AG09319 (cell line): ENCODE measurements around the gene KRT77.

Source experiments
- DNase-seq: peaks from one replicate; pipeline ENCODE4 v3.0.0-alpha.2; 2010; ENCODE audit warnings: low read depth; ENCODE audit errors: extremely low read depth
- TF ChIP-seq, protein P1 (sequence below): IDR thresholded peaks from 2 replicates; pipeline ENCODE4 v1.5.1; 2011; ENCODE audit warnings: low read depth, mild to moderate bottlenecking, inconsistent platforms, low read length, moderate library complexity

Gene KRT77

DNA sequence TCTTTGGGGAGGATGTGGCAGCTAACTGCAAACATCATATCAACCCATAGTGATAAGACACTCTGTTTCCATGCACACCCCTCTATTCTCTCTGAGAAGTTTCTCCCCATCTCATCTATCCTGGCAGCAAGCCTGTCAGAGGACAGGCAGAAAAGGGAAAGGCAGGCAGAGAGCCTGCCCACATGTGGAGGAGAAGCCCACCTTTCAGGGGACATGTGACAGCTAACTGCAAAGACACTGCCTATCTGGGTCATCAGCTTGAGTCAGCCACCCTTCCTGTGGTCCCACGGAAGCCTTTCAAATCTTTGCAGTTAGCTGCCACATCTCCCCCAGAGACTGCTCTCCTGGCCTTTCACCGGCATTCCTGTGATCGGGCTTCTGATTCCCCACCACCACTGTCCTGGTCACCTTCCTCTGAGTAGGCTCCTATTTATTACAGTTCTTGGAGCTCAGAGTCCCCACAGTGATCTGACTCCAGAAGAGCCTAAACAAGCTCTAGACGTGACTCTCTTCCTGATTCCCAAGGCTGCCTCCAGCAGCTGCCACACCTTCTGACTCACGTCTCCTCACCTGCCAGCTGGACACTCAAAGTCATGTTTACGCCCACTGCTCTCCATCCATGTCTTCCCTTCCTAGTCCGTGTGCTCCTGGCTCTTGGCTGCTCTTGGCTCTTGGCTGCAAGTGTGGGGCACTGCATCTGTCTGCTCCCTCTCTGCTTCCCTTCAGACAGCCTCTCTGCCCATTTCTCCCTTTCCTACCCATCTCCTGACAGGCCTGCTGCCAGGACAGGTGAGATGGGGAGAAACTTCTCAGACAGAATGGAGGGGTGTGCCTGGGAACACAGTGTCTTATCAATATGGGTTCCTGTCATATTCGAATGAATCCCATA lies 15.6 kb downstream of the KRT77 start:
- DNase-seq = no peak
- TF ChIP-seq, protein P1, sequence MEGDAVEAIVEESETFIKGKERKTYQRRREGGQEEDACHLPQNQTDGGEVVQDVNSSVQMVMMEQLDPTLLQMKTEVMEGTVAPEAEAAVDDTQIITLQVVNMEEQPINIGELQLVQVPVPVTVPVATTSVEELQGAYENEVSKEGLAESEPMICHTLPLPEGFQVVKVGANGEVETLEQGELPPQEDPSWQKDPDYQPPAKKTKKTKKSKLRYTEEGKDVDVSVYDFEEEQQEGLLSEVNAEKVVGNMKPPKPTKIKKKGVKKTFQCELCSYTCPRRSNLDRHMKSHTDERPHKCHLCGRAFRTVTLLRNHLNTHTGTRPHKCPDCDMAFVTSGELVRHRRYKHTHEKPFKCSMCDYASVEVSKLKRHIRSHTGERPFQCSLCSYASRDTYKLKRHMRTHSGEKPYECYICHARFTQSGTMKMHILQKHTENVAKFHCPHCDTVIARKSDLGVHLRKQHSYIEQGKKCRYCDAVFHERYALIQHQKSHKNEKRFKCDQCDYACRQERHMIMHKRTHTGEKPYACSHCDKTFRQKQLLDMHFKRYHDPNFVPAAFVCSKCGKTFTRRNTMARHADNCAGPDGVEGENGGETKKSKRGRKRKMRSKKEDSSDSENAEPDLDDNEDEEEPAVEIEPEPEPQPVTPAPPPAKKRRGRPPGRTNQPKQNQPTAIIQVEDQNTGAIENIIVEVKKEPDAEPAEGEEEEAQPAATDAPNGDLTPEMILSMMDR = no peak

DNA sequence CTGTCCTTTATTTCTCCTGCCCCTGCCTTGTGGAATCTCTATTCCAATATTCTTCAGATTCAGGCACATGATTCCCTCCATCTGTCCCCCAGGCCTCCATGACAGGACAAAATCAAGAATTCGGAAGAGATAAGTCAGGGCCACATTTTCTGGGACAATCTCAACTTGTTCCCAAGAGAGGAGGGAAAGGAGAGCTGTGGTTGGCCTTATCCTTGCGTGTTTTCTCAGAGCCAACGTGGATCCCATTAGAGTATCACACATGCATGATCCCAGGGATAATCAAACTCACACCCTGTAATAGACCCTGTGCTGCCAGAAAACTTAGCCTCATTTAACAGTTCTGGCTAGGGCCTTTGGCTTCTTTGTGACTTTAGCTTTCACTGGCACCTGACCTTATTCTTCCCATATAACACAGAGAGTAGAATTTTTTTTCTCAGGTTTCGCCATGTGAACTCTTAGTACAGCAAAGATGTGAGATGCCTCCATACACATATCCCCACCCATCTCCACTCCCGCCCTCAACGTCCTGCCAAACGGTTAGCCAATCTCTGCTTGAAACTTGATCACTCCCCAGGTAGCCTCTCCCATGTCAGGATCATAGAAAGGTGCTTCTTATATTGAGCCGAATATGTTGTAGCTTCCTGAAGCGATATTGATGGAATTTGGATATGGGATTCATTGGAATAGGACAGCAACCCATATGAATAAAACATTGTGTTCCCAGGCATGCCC lies 16.4 kb downstream of the KRT77 start:
- TF ChIP-seq, protein P1 = no peak
- DNase-seq = no peak

DNA sequence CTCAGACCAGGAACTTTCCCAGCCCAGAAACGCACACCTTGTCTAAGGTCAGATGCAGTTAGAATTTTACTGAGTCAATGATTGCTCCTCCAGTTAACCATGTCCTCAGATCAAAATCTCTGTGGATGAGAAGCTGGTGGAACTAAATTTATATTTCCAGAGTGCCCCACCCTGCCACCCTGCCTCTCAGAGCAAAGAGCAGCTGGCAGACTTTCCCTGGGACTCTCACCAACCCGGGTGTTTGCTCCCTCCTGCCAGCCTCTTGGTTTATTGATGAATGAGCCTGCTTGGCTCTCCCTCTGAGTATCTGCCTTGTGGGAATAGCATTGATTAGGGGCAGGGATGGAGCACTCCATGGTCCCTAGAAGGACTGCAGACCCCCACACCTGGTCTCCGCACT lies 17.3 kb downstream of the KRT77 start:
- no peak for DNase-seq
- TF ChIP-seq, protein P1 = no peak

DNA sequence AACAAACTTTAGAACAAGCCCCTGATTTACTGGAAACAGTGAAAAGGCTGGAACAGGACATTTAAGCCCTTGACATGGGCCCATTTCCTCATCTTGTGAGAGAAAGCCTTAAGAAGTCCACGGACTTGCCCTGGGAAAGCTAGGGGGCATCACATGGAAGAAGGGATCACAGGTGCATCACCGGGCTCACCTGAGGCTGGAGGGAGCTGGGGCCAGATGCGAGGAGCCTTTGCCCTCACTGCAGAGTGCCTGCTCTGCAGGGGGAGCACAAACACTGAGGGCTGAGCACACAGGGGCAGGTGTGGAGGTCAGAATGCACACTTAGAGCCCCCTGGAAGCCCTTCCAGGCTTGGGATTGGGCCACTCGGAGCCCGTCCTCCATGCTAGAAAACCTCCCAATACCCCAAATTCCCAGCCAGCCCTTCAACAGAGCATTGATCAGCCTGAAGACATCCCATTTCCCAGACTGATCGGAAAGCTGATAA lies 17.9 kb downstream of the KRT77 start:
- DNase-seq = no peak
- TF ChIP-seq, protein P1 = no peak

DNA sequence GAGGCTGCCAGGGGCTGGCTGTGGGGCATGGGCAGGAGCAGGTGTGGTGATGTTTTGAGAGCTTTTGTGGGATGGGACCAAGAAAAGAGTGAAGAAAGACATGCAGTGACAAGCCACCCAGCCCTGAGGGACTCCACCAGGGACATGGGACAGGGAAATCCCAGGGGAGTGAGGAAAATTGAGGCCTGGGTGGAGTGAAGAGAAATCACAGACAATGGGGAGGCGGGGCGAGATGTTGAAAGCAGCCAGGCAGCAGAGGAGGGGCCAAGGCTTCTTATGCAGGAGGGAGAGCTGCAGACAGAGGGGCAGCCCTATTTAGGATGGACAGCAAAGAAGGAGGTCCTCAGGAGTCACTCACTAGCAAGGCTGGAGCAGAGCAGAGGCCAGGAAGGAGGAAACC lies 18.9 kb downstream of the KRT77 start:
- no peak for DNase-seq

DNA sequence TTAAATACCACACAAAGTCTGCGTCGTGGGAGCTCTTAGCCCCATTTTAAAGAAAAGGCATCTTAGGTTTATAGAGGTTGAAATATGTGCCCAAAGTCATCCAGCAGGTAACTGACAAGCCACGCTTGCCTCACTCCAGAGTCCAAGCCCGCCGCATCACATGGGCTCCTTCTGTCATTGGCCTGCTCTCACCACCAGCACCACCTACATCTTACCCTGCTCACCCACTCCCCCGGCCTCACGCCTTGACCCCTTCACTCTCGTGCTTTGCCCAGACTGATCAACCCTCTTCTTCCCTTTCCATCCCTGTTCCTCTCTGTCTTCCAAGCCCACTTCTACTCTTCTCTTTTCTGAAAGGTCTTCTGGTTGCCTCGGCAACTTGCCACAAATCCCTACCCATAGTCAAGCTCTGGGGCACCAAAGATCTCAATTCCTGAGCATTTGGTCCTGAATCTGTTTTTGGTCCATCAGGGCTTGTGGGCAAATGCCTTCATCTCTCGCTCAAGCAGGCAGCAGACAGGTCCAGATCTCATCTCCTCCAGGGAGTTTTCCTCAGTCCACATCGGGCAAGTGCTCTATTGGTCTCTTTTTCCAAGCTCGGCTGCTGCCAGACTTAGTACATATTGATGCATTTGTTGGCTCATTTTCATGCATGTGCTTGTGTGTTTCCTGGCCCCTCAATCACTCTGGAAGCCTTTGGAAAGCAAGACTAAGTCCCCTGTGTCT lies 19.6 kb downstream of the KRT77 start:
- DNase-seq = no peak
- TF ChIP-seq, protein P1 = no peak

More for the DNA sequence above, 18.9 kb downstream of the KRT77 start:
- TF ChIP-seq, protein P1 = no peak
